Esophagus muscularis mucosa (tissue), 4 donors: Measurements from ENCODE around the gene ATP10A. TPM values are rescaled to one million over a fixed set of nuclear protein-coding genes. Genes with fewer than 3 reads are reported as not detected.
A peak's percentile ranks its signal among the peaks of the same experiment; 100 is the strongest.

Experiments used
- DNase-seq: peaks from one replicate; pipeline ENCODE4 v3.0.0-alpha.2; 2017; ENCODE audit errors: extremely low spot score
- H3K27ac ChIP-seq, 4 donors: fragments of 200-600 bp; sonication (generic); replicated peaks in 1 of 4; 1 replicate in 3 of 4; 2 replicates in 1 of 4; pipeline ENCODE4 v1.5.1; 2016 to 2019; ENCODE audit warnings: mild to moderate bottlenecking in 1 of 4
- H3K27me3 ChIP-seq, 4 donors: fragments of 200-600 bp; sonication (generic); one replicate each; pipeline versions ENCODE4 v1.5.1 to v1.6.0; 2016 to 2019
- H3K36me3 ChIP-seq, 4 donors: fragments of 200-600 bp; sonication (generic); one replicate each; pipeline ENCODE4 v1.5.1; 2016 to 2019
- H3K4me1 ChIP-seq, 4 donors: fragments of 200-600 bp; sonication (generic); one replicate each; pipeline ENCODE4 v1.5.1; 2016 to 2019
- H3K4me3 ChIP-seq, 4 donors: fragments of 200-600 bp; sonication (generic); 1 replicate in 2 of 4; 2 replicates in 2 of 4; pipeline ENCODE4 v1.5.1; 2016 to 2019; ENCODE audit warnings: mild to moderate bottlenecking in 4 of 4, moderate library complexity in 1 of 4
- H3K9me3 ChIP-seq, 4 donors: fragments of 200-600 bp; sonication (generic); 1 replicate in 3 of 4; 2 replicates in 1 of 4; pipeline ENCODE4 v1.5.1; 2016 to 2019
- EP300 ChIP-seq: sonication (generic); formaldehyde crosslinking; IDR thresholded peaks from one replicate; pipeline ENCODE4 v1.6.1; 2017; ENCODE audit warnings: antibody characterized with exemption
- POLR2A ChIP-seq: fragments of 450-650 bp; IDR thresholded peaks from one replicate; pipeline ENCODE4 v1.6.1; 2017; ENCODE audit warnings: antibody characterized with exemption, moderate library complexity, mild to moderate bottlenecking, low read depth
- POLR2AphosphoS5 ChIP-seq, 2 donors: sonication (generic); formaldehyde crosslinking; IDR thresholded peaks; one replicate each; pipeline ENCODE4 v1.6.1; 2017; ENCODE audit warnings: antibody characterized with exemption in 2 of 2
- WGBS: methylation state at CpG from one replicate; pipeline ENCODE4 v1.1.5; 2018; 5-methylcytosine and 5-hydroxymethylcytosine counted together
- intact Hi-C: fragments of 100-400 bp; cut with DNase I; formaldehyde crosslinking; loops from one replicate; pipeline ENCODE4 v1.15.1; 2023
- total RNA-seq, 4 donors: library from RNA; depleted of rRNA; stranded (reverse); fragments of >200 nt; gene quantifications; one replicate each; pipeline versions ENCODE4 v1.1.0 to v1.2.1, GENCODE V29; 2016
- TF ChIP-seq, protein P1 (sequence below), 3 experiments: fragments of 200-600 bp in 2 of 3; fragments of 450-650 bp in 1 of 3; sonication (generic) in 2 of 3; IDR thresholded peaks; one replicate each; pipeline ENCODE4 v1.5.1; 2017 to 2019; ENCODE audit warnings: antibody characterized with exemption in 3 of 3, mild to moderate bottlenecking in 2 of 3, moderate library complexity in 1 of 3

The ATP10A gene
- total RNA-seq, 4 donors from 2014 or later = 23.9 to 51.9 (median 32.6) TPM

DNA sequence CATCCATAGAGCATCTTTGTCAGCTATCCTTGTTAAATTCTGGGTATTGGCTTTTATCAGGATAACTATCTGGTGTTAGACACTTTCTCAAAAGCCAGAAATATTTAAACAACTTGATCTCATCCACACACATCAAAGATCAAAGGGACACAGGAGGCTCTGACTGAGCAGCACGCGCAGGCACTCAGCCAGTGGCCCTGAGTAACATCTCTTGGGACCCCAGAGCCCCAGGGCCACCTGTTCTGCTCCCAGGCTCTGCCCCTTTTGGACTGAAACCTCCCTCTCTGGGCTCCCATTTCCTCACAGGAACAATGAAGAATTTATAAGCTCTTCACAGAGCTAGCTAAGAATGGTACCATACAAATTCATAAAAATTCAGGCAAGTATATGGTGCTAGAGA, 16.1 kb downstream of the ATP10A start:
- DNase-seq = no peak
- intact Hi-C loops = no loop called here
- Histone ChIP-seq H3K4me3 (no peak overlapping the region), H3K36me3 (no peaks in the 10 kb centered on the region), H3K27ac (peak overlapping the region; percentile 30 to 73 (median 58)), H3K27me3 (no peaks in the 10 kb centered on the region), H3K9me3 (no peaks in the 10 kb centered on the region), H3K4me1 (peaks cover 16 to 97% (median 90%) of the 10 kb centered on the region in 4 donors)
- WGBS = 68% methylated on average over 2 of the region's 2 CpGs
- TF ChIP-seq EP300 (no peak), POLR2A (no peak), POLR2AphosphoS5 (IDR thresholded peaks at IDR 0.05) (no peak)
- TF ChIP-seq, protein P1, sequence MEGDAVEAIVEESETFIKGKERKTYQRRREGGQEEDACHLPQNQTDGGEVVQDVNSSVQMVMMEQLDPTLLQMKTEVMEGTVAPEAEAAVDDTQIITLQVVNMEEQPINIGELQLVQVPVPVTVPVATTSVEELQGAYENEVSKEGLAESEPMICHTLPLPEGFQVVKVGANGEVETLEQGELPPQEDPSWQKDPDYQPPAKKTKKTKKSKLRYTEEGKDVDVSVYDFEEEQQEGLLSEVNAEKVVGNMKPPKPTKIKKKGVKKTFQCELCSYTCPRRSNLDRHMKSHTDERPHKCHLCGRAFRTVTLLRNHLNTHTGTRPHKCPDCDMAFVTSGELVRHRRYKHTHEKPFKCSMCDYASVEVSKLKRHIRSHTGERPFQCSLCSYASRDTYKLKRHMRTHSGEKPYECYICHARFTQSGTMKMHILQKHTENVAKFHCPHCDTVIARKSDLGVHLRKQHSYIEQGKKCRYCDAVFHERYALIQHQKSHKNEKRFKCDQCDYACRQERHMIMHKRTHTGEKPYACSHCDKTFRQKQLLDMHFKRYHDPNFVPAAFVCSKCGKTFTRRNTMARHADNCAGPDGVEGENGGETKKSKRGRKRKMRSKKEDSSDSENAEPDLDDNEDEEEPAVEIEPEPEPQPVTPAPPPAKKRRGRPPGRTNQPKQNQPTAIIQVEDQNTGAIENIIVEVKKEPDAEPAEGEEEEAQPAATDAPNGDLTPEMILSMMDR (IDR thresholded peaks at IDR 0.05) = no peak

DNA sequence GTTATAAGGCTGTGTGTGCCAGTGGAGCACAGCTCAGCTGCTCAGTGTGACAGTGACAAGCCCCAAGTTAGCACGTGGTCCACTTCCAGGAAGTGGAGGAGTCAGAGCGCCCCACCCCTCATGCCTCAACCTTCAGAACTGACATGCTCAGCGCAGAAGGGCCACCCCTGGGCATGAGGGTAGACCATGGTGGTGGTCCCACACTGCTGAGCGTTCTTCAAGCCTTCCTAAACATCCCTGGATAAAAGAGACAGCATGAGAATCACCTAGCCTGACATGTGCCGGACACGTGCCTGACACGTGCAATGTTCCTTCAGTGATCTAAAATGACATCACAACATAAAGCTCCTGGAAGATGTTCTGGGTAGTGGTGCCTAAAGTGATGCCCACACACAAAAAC, 16.8 kb downstream of the ATP10A start:
- H3K4me3 ChIP-seq = no peak overlapping the region
- intact Hi-C loops = no loop called here
- WGBS = 76% methylated on average over 7 of the region's 7 CpGs
- H3K27me3 ChIP-seq = no peaks in the 10 kb centered on the region
- peak overlapping the region; percentile 6 to 73 (median 48) for H3K27ac ChIP-seq
- H3K4me1 ChIP-seq = peaks cover 16 to 90% (median 85%) of the 10 kb centered on the region in 4 donors
- TF ChIP-seq POLR2AphosphoS5 (IDR thresholded peaks at IDR 0.05) (peak in 1 of 2 donors; percentile 9), POLR2A (no peak)
- DNase-seq = no peak
- no peaks in the 10 kb centered on the region for H3K36me3 ChIP-seq
- H3K9me3 ChIP-seq = no peaks in the 10 kb centered on the region

DNA sequence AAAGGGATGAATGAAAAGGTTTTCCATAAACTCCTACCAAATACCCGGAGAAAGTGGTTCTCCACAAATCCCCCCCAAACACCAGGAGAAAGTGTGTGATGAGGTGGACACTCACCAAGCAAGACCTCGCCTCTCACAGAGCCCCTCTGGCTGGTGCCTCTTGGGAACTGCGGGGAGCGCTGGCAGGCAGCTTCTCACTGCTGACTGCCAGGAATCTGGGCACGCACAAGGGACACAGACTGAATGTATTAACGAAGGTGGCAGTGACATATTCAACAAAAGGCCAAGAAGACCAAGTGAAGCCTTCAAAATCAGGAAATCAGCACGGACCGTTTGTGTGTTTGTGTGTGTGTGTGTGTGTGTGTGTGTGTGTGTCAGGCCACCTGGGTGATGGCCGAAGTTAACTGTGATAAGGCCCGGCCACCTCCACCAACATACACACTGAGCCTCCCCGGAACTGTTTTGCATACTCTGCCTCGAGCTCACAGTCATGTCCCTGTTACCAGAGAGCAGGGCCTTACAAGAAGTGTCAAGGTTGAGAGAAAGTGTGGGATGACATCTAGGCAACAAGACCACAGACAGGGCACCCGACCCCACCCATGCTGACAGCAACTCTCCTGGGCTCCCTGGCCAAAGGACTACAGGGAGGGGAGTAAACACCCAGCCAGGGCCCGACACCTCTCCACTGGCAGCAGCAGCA, 18.0 kb downstream of the ATP10A start:
- peak; percentile 64 for DNase-seq
- intact Hi-C loops = no loop called here
- WGBS = 59% methylated on average over 10 of the region's 14 CpGs
- peak overlapping the region; percentile 57 to 77 (median 70) for H3K27ac ChIP-seq
- H3K4me1 ChIP-seq = peaks cover 15 to 78% (median 73%) of the 10 kb centered on the region in 4 donors
- H3K27me3 ChIP-seq = no peaks in the 10 kb centered on the region
- TF ChIP-seq POLR2A (no peak), EP300 (no peak)
- H3K4me3 ChIP-seq = no peak overlapping the region
- H3K36me3 ChIP-seq = no peaks in the 10 kb centered on the region
- H3K9me3 ChIP-seq = no peaks in the 10 kb centered on the region

DNA sequence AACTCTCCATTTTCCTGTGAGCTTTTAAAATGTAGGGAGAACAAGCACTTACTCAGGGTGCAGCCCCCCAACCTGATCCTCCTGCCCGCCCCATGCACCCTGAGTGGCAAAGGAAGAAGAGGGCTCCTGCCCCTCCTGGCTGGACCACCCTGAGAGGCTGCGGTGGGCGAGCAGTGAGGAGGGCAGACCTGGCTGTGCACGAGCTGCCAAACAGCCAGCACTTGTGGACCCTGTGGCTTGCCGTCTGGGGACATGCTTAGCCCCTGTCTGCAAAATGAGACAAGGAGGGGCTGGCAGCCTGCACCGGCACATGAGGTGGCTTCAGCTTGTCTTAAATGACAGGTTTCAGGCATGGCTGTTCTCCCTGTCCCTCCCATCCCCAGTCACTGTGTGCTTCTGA, 18.6 kb downstream of the ATP10A start:
- H3K4me1 ChIP-seq = peaks cover 10 to 72% (median 67%) of the 10 kb centered on the region in 4 donors
- WGBS = 78% methylated on average over 6 of the region's 6 CpGs

DNA sequence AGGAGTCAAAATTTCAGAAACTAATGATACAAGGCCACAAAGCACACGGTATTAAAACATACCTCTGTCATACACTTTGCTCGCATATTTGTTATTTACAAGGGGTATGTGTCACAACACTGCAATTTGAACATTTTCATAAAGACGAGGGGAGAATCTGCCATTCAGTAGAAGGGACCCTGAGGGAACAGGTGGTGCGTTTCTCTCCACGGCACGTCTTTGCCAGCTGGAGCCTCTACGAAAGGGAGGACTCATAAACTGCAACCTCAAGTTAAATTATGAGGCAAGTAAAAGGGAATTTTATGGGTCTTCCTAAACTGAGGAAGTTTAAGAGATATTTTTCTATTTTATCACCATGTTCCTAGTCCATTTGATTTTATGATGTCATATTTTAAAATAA, 19.1 kb downstream of the ATP10A start:
- TF ChIP-seq EP300 (no peak), POLR2A (no peak), POLR2AphosphoS5 (IDR thresholded peaks at IDR 0.05) (no peak)
- TF ChIP-seq, protein P1 (IDR thresholded peaks at IDR 0.05) = no peak
- intact Hi-C loops = no loop called here
- Histone ChIP-seq H3K27ac (peak overlapping the region; percentile 66 to 77 (median 72)), H3K27me3 (no peaks in the 10 kb centered on the region), H3K9me3 (no peaks in the 10 kb centered on the region), H3K4me3 (no peak overlapping the region), H3K4me1 (peaks cover 7 to 71% (median 64%) of the 10 kb centered on the region in 4 donors), H3K36me3 (no peaks in the 10 kb centered on the region)
- WGBS = 81% methylated on average over 7 of the region's 7 CpGs
- DNase-seq = peak; percentile 72

More for the DNA sequence above, 18.6 kb downstream of the ATP10A start:
- TF ChIP-seq POLR2A (no peak), EP300 (no peak), POLR2AphosphoS5 (IDR thresholded peaks at IDR 0.05) (no peak)
- TF ChIP-seq, protein P1 (IDR thresholded peaks at IDR 0.05) = no peak
- H3K27me3 ChIP-seq = no peaks in the 10 kb centered on the region
- no peaks in the 10 kb centered on the region for H3K36me3 ChIP-seq
- intact Hi-C loops = no loop called here
- no peaks in the 10 kb centered on the region for H3K9me3 ChIP-seq
- peak overlapping the region; percentile 57 to 77 (median 70) for H3K27ac ChIP-seq
- peak; percentile 88 for DNase-seq
- H3K4me3 ChIP-seq = no peak overlapping the region
